ENCODE results near the gene GALNT1. TPM values are rescaled to one million over a fixed set of nuclear protein-coding genes. Genes with fewer than 3 reads are reported as not detected.

Gene GALNT1
- total RNA-seq, 4 donors from 2014 or later: 40.3 to 61.5 (median 47.7) TPM

DNA sequence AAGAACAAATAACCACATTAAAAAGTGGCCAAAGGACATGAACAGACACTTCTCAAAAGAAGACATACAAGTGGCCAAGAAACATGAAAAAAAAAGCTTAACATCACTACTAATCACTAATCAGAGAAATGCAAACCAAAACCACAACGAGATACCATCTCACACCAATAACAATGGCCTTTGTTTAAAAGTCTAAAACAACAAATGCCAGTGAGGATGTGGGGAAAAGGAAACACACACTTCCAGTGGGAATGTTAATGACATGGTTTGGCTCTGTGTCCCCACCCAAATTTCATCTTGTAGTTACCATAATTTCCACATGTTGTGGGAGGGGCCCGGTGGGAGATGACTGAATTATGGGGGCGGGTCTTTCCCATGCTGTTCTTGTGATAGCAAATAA, 147.1 kb downstream of the GALNT1 start:
- TF ChIP-seq, protein P1, sequence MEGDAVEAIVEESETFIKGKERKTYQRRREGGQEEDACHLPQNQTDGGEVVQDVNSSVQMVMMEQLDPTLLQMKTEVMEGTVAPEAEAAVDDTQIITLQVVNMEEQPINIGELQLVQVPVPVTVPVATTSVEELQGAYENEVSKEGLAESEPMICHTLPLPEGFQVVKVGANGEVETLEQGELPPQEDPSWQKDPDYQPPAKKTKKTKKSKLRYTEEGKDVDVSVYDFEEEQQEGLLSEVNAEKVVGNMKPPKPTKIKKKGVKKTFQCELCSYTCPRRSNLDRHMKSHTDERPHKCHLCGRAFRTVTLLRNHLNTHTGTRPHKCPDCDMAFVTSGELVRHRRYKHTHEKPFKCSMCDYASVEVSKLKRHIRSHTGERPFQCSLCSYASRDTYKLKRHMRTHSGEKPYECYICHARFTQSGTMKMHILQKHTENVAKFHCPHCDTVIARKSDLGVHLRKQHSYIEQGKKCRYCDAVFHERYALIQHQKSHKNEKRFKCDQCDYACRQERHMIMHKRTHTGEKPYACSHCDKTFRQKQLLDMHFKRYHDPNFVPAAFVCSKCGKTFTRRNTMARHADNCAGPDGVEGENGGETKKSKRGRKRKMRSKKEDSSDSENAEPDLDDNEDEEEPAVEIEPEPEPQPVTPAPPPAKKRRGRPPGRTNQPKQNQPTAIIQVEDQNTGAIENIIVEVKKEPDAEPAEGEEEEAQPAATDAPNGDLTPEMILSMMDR (IDR thresholded peaks at IDR 0.05; ENCODE audit: low read depth): no peak

GRCh38 chr18:35729991-35730668, 148.6 kb downstream of the GALNT1 start:
- TF ChIP-seq, protein P1 (IDR thresholded peaks at IDR 0.05; ENCODE audit: low read depth): no peak

DNA sequence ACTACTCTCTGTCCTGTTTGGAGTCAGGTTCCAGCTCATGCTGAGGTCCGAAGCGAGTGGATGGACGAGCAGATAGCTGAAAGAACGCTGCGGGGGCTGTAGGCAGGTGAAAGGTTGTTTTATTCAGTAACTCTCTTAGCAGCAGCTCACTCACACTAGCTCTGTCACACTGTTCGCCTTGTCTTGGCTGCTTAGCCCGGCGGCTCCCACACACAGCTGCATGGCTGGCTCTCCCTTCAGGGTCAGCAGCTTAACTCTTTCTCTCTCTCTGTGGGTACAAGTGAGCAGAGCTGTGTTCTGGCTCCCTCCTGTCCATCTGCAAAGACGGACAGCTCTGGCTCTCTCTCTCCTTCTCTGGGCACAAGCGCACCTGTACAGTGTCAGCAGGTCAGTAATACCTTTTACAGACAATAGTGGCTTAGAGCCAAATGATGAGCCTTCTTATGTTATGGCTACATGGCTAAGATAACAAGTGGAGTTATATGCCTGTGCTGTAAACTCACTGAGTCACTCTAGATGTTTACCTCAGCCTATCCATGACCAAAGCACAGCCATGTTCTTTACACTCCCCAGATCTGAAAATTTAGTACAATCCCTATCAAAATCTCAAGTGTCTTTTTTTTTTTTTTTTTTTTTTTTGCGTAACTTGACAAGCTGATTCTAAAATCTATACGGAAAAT, 149.3 kb downstream of the GALNT1 start:
- TF ChIP-seq, protein P1 (IDR thresholded peaks at IDR 0.05; ENCODE audit: low read depth): no peak

GRCh38 chr18:35731701-35732100, 150.2 kb downstream of the GALNT1 start:
- TF ChIP-seq, protein P1 (IDR thresholded peaks at IDR 0.05; ENCODE audit: low read depth): no peak

DNA sequence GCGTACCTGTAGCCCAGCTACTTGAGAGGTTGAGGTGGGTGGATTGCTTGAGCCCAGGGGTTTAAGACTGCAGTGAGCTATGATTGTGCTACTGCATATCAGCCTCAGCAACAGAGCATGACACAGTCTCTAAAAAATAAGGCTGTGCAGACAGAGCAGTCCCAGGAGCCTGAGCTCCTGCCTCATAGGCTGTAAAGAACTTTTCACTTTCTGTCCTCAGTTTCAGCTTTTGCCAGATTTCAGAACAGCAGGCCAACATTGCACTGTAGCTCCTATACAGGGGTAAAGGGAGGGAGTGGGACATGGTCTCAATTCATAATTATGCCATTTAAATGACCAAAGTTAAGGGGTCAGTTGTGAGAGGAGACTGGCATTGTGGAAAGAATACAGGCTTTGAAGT, 150.6 kb downstream of the GALNT1 start:
- TF ChIP-seq, protein P1 (IDR thresholded peaks at IDR 0.05; ENCODE audit: low read depth): no peak

GRCh38 chr18:35732636-35733035, 151.1 kb downstream of the GALNT1 start:
- TF ChIP-seq, protein P1 (IDR thresholded peaks at IDR 0.05; ENCODE audit: low read depth): no peak

DNA sequence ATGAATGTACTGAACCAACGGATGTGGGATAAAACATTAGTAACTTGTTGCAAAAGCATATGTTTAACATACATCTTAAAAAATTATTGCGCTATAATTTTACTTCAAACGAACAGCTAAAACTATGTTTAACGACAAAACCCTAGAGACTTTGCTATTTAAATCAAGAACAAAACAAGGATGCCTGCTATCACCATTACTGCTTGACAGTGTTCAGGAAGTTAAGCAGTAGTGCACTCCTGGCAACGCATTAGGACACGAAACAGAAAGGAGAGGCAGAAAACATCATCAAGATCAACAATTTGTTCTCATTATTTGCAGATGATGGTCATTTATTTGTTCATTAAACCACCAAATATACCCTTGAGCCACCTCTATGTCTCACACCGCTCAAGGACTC, 151.9 kb downstream of the GALNT1 start:
- TF ChIP-seq, protein P1 (IDR thresholded peaks at IDR 0.05; ENCODE audit: low read depth): no peak
